ENCODE results near the gene PSME2.
A peak's percentile ranks its signal among the peaks of the same experiment; 100 is the strongest.

The PSME2 gene

GRCh38 chr14:24165785-24166184 is 19.4 kb upstream of the PSME2 start:
- no peak overlapping the region for H3K27ac ChIP-seq
- TF ChIP-seq CTCF (conservative IDR thresholded peaks at IDR 0.05) (no peak), ZFX (IDR thresholded peaks at IDR 0.05) (no peak)

DNA sequence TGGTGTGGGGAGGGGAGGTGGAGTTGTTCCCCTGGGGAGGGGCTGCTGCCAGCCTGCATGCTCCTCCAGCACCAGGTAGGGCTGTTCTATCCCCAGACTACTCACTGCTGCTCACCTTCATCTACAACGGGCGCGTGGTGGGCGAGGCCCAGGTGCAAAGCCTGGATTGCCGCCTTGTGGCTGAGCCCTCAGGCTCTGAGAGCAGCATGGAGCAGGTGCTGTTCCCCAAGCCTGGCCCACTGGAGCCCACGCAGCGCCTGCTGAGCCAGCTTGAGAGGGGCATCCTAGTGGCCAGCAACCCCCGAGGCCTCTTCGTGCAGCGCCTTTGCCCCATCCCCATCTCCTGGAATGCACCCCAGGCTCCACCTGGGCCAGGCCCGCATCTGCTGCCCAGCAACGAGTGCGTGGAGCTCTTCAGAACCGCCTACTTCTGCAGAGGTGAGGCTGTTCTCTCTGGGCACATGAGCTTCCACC is 18.1 kb upstream of the PSME2 start:
- no peak overlapping the region for H3K27ac ChIP-seq
- TF ChIP-seq ZFX (IDR thresholded peaks at IDR 0.05) (no peak), CTCF (conservative IDR thresholded peaks at IDR 0.05) (no peak)

- TF ChIP-seq CTCF (conservative IDR thresholded peaks at IDR 0.05), result no peak
- no peak for TF ChIP-seq ZFX (IDR thresholded peaks at IDR 0.05)
Measured at GRCh38 chr14:24162093-24162492, 15.7 kb upstream of the PSME2 start.

DNA sequence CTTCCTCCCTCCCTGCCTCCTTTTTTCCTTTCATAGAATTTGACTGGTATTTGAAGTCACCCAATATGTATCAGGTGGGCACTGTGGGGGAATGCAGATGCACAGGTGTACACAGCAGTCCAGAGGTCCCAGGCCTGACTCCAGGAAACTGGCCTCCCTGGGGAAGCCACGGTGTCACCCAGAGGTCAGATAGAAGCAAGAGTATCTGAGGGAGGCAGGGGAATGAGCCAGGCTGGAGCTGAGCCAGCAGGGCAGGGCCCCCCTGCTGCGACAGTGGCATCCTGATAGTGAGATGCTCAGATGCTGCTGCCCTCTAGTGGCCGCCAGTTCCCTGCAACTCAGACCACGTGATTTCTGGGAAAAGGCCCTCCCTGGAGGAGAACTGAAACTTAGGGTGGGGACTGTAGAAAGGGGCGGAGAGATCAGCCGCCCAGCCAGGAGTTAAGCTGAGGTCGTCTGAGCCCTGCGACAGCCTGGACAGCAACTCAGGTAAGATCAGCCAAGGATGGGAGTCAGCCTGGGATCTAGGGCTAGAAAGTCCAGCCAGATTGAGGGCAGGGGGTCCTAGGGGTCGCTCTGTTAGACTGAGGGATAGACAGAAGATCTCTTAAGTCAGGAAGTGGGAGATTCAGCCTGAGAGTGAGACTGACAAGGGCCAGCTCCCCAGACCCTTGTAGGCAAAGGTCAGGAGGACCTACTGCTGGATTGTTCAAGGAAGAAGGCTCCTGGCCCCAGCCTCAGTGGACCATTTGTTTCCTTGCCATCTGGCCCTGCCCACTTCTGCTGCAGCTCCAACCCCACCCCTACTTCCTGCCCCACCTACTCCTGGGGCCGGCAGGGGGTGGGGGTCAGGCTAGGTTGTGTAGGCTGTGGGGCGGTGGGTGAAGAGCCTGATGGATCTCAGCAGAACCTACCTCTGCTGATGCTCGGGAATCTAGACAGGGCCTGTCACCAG is 14.7 kb upstream of the PSME2 start, which contains the start of gene IRF9:
TSS of gene IRF9 (plus strand) at position 416 of the 955 bp plus-strand sequence. CDS start 880 bp downstream, outside the sequence.
- peak within 1 kb of the TSS; percentile 23; the same call in 1 of the 2 replicates for H3K27ac ChIP-seq
- TF ChIP-seq ZFX (IDR thresholded peaks at IDR 0.05) (no peak), CTCF (conservative IDR thresholded peaks at IDR 0.05) (peak; percentile 95)

More at GRCh38 chr14:24162093-24162492, 15.7 kb upstream of the PSME2 start:
- no peak overlapping the region for H3K27ac ChIP-seq

GRCh38 chr14:24160499-24160849 is 14.1 kb upstream of the PSME2 start:
- TF ChIP-seq CTCF (conservative IDR thresholded peaks at IDR 0.05) (no peak), ZFX (IDR thresholded peaks at IDR 0.05) (no peak)
- no peak overlapping the region for H3K27ac ChIP-seq

DNA sequence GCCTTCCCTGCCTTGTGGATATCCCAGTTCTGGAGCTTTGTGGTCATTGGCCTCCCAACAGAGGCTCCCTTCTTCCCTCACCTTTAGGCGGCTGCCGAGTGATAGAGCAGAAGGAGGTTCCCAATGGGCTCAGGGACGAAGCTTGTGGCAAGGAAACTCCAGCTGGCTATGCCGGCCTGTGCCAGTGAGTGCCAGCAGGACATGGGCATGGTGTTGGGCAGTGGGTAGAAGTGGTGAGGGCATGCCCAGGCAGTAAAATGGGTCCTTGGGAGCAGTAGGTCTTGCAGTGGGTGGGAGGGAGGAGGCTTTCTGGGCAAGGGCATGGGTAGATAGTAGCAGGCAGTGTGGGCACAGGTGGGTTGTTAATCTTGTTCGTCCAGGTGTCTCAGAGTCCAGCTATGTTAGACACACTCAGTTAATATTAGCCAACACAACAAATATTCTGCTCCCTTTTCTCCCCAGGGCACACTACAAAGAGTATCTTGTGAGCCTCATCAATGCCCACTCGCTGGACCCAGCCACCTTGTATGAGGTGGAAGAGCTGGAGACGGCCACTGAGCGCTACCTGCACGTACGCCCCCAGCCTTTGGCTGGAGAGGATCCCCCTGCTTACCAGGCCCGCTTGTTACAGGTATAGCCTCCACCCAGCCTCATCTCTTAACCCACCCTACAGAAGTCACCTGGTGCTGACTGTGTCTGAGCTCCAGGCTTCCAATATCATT is 13.5 kb upstream of the PSME2 start:
- TF ChIP-seq CTCF (conservative IDR thresholded peaks at IDR 0.05), result no peak
- no peak for TF ChIP-seq ZFX (IDR thresholded peaks at IDR 0.05)
- H3K27ac ChIP-seq, result no peak overlapping the region

DNA sequence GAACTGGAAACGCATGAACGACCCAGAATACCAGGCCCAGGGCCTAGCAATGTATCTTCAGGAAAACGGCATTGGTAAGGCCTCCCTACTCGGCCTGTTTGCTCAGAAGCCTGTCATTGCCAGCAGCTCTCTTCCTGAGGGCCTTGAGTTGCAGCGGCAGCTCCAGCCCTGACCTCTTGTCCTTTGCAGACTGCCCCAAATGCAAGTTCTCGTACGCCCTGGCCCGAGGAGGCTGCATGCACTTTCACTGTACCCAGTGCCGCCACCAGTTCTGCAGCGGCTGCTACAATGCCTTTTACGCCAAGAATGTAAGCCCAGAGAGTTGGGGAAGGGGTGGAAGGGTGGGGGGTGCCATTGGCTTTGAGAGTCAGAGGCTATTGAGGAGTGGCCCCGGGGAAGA is 10.9 kb upstream of the PSME2 start:
- no peak for TF ChIP-seq ZFX (IDR thresholded peaks at IDR 0.05)
- TF ChIP-seq CTCF (conservative IDR thresholded peaks at IDR 0.05), result no peak
- no peak overlapping the region for H3K27ac ChIP-seq
